B cell (primary cell): ENCODE data around the gene SMIM41. TPM values are rescaled to one million over a fixed set of nuclear protein-coding genes. Genes with fewer than 3 reads are reported as not detected.

Experiments
- ATAC-seq: fragments of 200-7000 bp; cut with Tn5 transposase; one replicate; pipeline ENCODE4 v1.10.0; 2021; ENCODE audit warnings: low read depth, mild to moderate bottlenecking, moderate number of reproducible peaks, moderate library complexity
- CTCF ChIA-PET: fragments of 350-600 bp; sonication (Branson Sonifier 250); formaldehyde crosslinking; loops from one replicate; lab custom pipeline; 2021; ENCODE audit warnings: antibody characterized with exemption, inconsistent platforms; lab: Charles Lee
- POLR2A ChIA-PET: fragments of 350-600 bp; sonication (Branson Sonifier 250); formaldehyde crosslinking; loops from one replicate; lab custom pipeline; 2021; ENCODE audit warnings: antibody characterized with exemption; lab: Charles Lee
- DNase-seq: peaks from one replicate; pipeline ENCODE4 v3.0.0; 2013
- H2AFZ ChIP-seq: 2 replicates; pipeline ENCODE4 v1.6.1; 2012; ENCODE audit warnings: mild to moderate bottlenecking, low read depth, low read length; ENCODE audit not compliant: insufficient read depth, poor library complexity, severe bottlenecking
- H3K27ac ChIP-seq, 2 donors: 1 replicate in 1 of 2; 2 replicates in 1 of 2; pipeline ENCODE4 v1.5.1; 2012 to 2013; ENCODE audit warnings: low read length in 2 of 2, mild to moderate bottlenecking in 2 of 2, moderate library complexity in 1 of 2
- H3K27me3 ChIP-seq, 4 experiments: fragments of 200-600 bp in 1 of 4; sonication (generic) in 1 of 4; replicated peaks in 1 of 4; 1 replicate in 2 of 4; 2 replicates in 2 of 4; pipeline versions ENCODE4 v1.6.1 to v1.7.0; 2013 to 2016; ENCODE audit warnings: low read length in 3 of 4, mild to moderate bottlenecking in 2 of 4, mixed read lengths in 1 of 4, moderate library complexity in 1 of 4; ENCODE audit not compliant: insufficient read depth in 4 of 4, control insufficient read depth in 3 of 4; ENCODE audit errors: control extremely low read depth in 1 of 4
- H3K36me3 ChIP-seq, 2 experiments: replicated peaks in 1 of 2; 1 replicate in 1 of 2; 2 replicates in 1 of 2; pipeline versions ENCODE4 v1.6.1 to v1.7.1; 2013; ENCODE audit warnings: low read length in 1 of 2; ENCODE audit not compliant: insufficient read depth in 2 of 2, control insufficient read depth in 1 of 2; ENCODE audit errors: control extremely low read depth in 1 of 2, extremely low read depth in 1 of 2
- H3K4me1 ChIP-seq, 2 donors: fragments of 200-600 bp in 1 of 2; sonication (generic) in 1 of 2; 1 replicate in 1 of 2; 2 replicates in 1 of 2; pipeline versions ENCODE4 v1.5.1 to v1.6.1; 2013 to 2017; ENCODE audit warnings: low read length in 2 of 2; ENCODE audit not compliant: control insufficient read depth in 2 of 2, insufficient read depth in 2 of 2
- H3K4me2 ChIP-seq: replicated peaks from 2 replicates; pipeline ENCODE3; 2012; ENCODE audit warnings: mild to moderate bottlenecking, low read depth, low read length; ENCODE audit not compliant: poor library complexity, severe bottlenecking
- H3K4me3 ChIP-seq, 5 experiments: fragments of 200-600 bp in 1 of 5; sonication (generic) in 1 of 5; 1 replicate in 3 of 5; 2 replicates in 2 of 5; pipeline versions ENCODE4 v1.5.1 to v1.7.0; 2011 to 2016; ENCODE audit warnings: low read length in 4 of 5, mild to moderate bottlenecking in 4 of 5, low read depth in 2 of 5, control low read depth in 1 of 5, moderate library complexity in 1 of 5; ENCODE audit not compliant: insufficient read depth in 1 of 5; ENCODE audit errors: control extremely low read depth in 1 of 5, extremely low read depth in 1 of 5
- H3K79me2 ChIP-seq: fragments of 200-600 bp; sonication (generic); one replicate; pipeline ENCODE4 v1.6.0; 2016; ENCODE audit warnings: low read length; ENCODE audit not compliant: control insufficient read depth, insufficient read depth
- H3K9ac ChIP-seq: fragments of 200-600 bp; sonication (generic); 2 replicates; pipeline ENCODE4 v1.6.1; 2017; ENCODE audit warnings: mild to moderate bottlenecking, low read length, moderate library complexity
- H3K9me3 ChIP-seq, 3 donors: one replicate each; pipeline versions ENCODE4 v1.6.1 to v1.7.1; 2013; ENCODE audit warnings: low read length in 2 of 3; ENCODE audit not compliant: control insufficient read depth in 2 of 3, insufficient read depth in 1 of 3; ENCODE audit errors: control extremely low read depth in 1 of 3
- H4K20me1 ChIP-seq: 2 replicates; pipeline ENCODE4 v1.6.0; 2012; ENCODE audit warnings: mild to moderate bottlenecking, low read length; ENCODE audit not compliant: insufficient read depth, control insufficient read depth, poor library complexity, severe bottlenecking
- H3K27ac Mint-ChIP-seq: one replicate; pipeline ENCODE4 v1.8.0; 2021; ENCODE audit warnings: mixed read lengths
- H3K27me3 Mint-ChIP-seq: one replicate; pipeline ENCODE4 v1.8.0; 2021; ENCODE audit warnings: mixed read lengths
- H3K4me1 Mint-ChIP-seq: one replicate; pipeline ENCODE4 v1.8.0; 2021; ENCODE audit warnings: mixed read lengths
- H3K4me3 Mint-ChIP-seq: one replicate; pipeline ENCODE4 v1.8.0; 2021; ENCODE audit warnings: mixed read lengths
- H3K9me3 Mint-ChIP-seq: one replicate; pipeline ENCODE4 v1.8.0; 2022; ENCODE audit warnings: mixed read lengths; ENCODE audit not compliant: insufficient read depth
- EZH2 ChIP-seq: IDR thresholded peaks from 2 replicates; pipeline ENCODE4 v1.6.1; 2012; ENCODE audit warnings: borderline replicate concordance, low read depth, mild to moderate bottlenecking, moderate library complexity, low read length; ENCODE audit not compliant: insufficient read depth, poor library complexity, severe bottlenecking
- WGBS: methylation state at CpG from one replicate; pipeline ENCODE4 v1.1.5; 2013; ENCODE audit warnings: missing lambda C conversion rate; ENCODE audit not compliant: insufficient coverage; 5-methylcytosine and 5-hydroxymethylcytosine counted together
- intact Hi-C: fragments of 100-400 bp; cut with micrococcal nuclease; formaldehyde crosslinking; loops from one replicate; pipeline ENCODE4 v1.10.0; 2022
- polyA plus RNA-seq: library from polyadenylated mRNA; depleted of rRNA; stranded (reverse); fragments of >200 nt; gene quantifications from 2 replicates; pipeline ENCODE4 v1.2.3, GENCODE V29; 2012
- total RNA-seq, 2 donors: library from RNA; stranded (reverse); fragments of 120-200 nt in 1 of 2; gene quantifications; 1 replicate in 1 of 2; 2 replicates in 1 of 2; pipeline versions ENCODE4 v1.2.3 to v1.2.4, GENCODE V29; 2013 to 2022
- TF ChIP-seq, protein P1 (sequence below): fragments of 200-600 bp; IDR thresholded peaks from one replicate; pipeline ENCODE4 v1.8.0; 2022; ENCODE audit warnings: antibody characterized with exemption, mild to moderate bottlenecking

Gene SMIM41
- total and polyA plus RNA-seq, 2 donors (not counting 1 experiment from before 2014, with no cell fraction given) = 0.12 TPM; not detected in 1

DNA sequence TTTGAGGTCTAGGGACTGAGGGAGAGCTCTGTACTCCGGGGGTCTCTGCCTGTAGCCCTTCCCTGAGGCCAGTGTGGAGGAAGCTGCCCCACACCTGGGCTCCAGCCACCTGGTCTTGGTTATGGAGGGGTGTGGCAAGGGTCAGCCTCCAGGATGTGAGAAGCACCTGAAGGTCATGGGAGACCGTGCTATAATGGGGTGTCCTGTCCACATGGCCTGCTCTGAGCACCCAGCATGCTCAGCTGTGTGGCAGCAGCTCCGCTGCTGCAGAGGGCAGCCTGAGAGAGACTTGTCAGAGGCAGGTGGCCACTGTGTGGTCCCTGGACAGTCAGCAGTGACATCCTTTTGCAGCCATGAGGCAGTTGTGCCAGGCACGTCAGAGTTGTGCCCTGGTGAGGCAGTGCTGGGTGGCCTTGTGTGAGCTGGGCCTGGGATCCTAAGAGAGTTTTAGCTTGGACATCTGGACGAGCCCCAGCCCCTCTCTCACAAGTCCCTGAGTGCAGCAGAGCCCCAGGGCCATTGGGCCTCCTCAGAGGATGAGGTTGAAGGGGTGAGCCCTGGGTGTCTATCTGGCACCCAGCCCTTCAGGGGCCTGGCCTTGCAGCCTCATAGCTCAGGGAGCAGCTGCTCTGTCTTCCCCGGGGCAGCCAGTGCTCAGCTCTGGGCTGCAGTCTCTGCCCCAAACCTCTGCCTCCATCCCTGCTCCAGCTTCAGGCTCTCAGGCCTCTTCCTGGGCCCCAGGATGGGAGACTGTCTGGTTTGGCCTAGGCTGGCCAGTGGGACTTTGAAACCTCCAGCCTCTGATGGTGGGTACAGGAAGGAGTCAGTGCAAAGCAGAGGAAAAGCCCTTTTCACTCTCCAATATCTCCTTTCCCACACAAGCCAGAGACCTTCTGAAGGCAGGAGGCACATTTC lies 17.1 kb upstream of the SMIM41 start:
- ATAC-seq (no peak), DNase-seq (no peak)
- Mint-ChIP-seq H3K9me3 (no peaks in the 10 kb centered on the region), H3K4me3 (no peak overlapping the region), H3K27me3 (peaks cover 7% of the 10 kb centered on the region), H3K4me1 (no peaks in the 10 kb centered on the region), H3K27ac (no peak overlapping the region)
- Histone ChIP-seq H3K79me2 (no peaks in the 10 kb centered on the region), H4K20me1 (no peaks in the 10 kb centered on the region), H3K4me2 (no peak overlapping the region), H3K36me3 (peaks cover 0 to 13% of the 10 kb centered on the region in 2 experiments), H2AFZ (no peak overlapping the region), H3K27ac (no peak overlapping the region), H3K9me3 (no peaks in the 10 kb centered on the region), H3K27me3 (peaks cover 0 to 5% (median 0%) of the 10 kb centered on the region in 4 experiments), H3K4me3 (no peak overlapping the region), H3K4me1 (no peaks in the 10 kb centered on the region), H3K9ac (no peak overlapping the region)
- CTCF ChIA-PET = interaction anchor here (34.6 kb wide), 1 partner anchor 29 kb away, joined by 1315 read pairs; no protein-coding TSS in a partner anchor
- no peak for TF ChIP-seq EZH2
- TF ChIP-seq, protein P1, sequence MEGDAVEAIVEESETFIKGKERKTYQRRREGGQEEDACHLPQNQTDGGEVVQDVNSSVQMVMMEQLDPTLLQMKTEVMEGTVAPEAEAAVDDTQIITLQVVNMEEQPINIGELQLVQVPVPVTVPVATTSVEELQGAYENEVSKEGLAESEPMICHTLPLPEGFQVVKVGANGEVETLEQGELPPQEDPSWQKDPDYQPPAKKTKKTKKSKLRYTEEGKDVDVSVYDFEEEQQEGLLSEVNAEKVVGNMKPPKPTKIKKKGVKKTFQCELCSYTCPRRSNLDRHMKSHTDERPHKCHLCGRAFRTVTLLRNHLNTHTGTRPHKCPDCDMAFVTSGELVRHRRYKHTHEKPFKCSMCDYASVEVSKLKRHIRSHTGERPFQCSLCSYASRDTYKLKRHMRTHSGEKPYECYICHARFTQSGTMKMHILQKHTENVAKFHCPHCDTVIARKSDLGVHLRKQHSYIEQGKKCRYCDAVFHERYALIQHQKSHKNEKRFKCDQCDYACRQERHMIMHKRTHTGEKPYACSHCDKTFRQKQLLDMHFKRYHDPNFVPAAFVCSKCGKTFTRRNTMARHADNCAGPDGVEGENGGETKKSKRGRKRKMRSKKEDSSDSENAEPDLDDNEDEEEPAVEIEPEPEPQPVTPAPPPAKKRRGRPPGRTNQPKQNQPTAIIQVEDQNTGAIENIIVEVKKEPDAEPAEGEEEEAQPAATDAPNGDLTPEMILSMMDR = no peak
- 94% methylated on average over 5 of the region's 6 CpGs for WGBS
- intact Hi-C loops = no loop called here
- POLR2A ChIA-PET = interaction anchor here (0.7 kb wide), 1 partner anchor 11 kb away, joined by 9 read pairs; the partner anchor contains the start of gene NR4A1
